ENCODE measurements around the gene PXMP2.

The PXMP2 gene

GRCh38 chr12:132720606-132721345, 33.4 kb downstream of the PXMP2 start:
- H3F3A ChIP-seq (ENCODE audit: insufficient read depth): peaks cover 23% of the 10 kb centered on the region
- H3K36me3 ChIP-seq (ENCODE audit: low read length): peaks cover 16% of the 10 kb centered on the region
- H3K4me3 ChIP-seq (ENCODE audit: insufficient read depth, low read length, poor library complexity, severe bottlenecking): no peak overlapping the region
- peaks cover 3% of the 10 kb centered on the region; the same call in 1 of the 2 replicates for H4K20me1 ChIP-seq (ENCODE audit: low read depth, low read length)
- no peak overlapping the region for H3K27ac ChIP-seq (ENCODE audit: low read depth, low read length)
- H3K9me2 ChIP-seq (replicated peaks; ENCODE audit: insufficient read depth, low read length): no peaks in the 10 kb centered on the region
- TF ChIP-seq EZH2phosphoT487 (conservative IDR thresholded peaks at IDR 0.05; ENCODE audit: low read length) (no peak), CTCF (IDR thresholded peaks at IDR 0.05; ENCODE audit: insufficient read depth, low read length, poor library complexity, severe bottlenecking) (no peak)
- H3K9ac ChIP-seq (ENCODE audit: low read length): no peak overlapping the region
- H2AFZ ChIP-seq (ENCODE audit: low read depth, low read length, severe bottlenecking): no peak overlapping the region
- peaks cover 3% of the 10 kb centered on the region; the same call in 1 of the 2 replicates for H3K79me2 ChIP-seq (ENCODE audit: insufficient read depth, low read length)
- no peaks in the 10 kb centered on the region for H3K9me3 ChIP-seq (ENCODE audit: insufficient read depth, low read length)
- no peaks in the 10 kb centered on the region for H3K27me3 ChIP-seq (ENCODE audit: low read length)
- H3K4me2 ChIP-seq (ENCODE audit: low read depth, low read length, poor library complexity, severe bottlenecking): no peak overlapping the region

GRCh38 chr12:132723015-132723763, 35.8 kb downstream of the PXMP2 start:
- Histone ChIP-seq H3K9ac (ENCODE audit: low read length) (no peak overlapping the region), H3K27me3 (ENCODE audit: low read length) (no peaks in the 10 kb centered on the region), H3K79me2 (ENCODE audit: insufficient read depth, low read length) (peaks cover 3% of the 10 kb centered on the region; the same call in 1 of the 2 replicates), H2AFZ (ENCODE audit: low read depth, low read length, severe bottlenecking) (no peak overlapping the region), H3K4me3 (ENCODE audit: insufficient read depth, low read length, poor library complexity, severe bottlenecking) (no peak overlapping the region), H3F3A (ENCODE audit: insufficient read depth) (peaks cover 31% of the 10 kb centered on the region), H4K20me1 (ENCODE audit: low read depth, low read length) (peaks cover 3% of the 10 kb centered on the region; the same call in 1 of the 2 replicates), H3K36me3 (ENCODE audit: low read length) (peaks cover 20% of the 10 kb centered on the region), H3K9me3 (ENCODE audit: insufficient read depth, low read length) (no peaks in the 10 kb centered on the region), H3K9me2 (replicated peaks; ENCODE audit: insufficient read depth, low read length) (no peaks in the 10 kb centered on the region), H3K4me2 (ENCODE audit: low read depth, low read length, poor library complexity, severe bottlenecking) (no peak overlapping the region), H3K27ac (ENCODE audit: low read depth, low read length) (no peak overlapping the region)
- no peak for TF ChIP-seq CTCF (IDR thresholded peaks at IDR 0.05; ENCODE audit: insufficient read depth, low read length, poor library complexity, severe bottlenecking)
- TF ChIP-seq EZH2phosphoT487 (conservative IDR thresholded peaks at IDR 0.05; ENCODE audit: low read length): no peak

DNA sequence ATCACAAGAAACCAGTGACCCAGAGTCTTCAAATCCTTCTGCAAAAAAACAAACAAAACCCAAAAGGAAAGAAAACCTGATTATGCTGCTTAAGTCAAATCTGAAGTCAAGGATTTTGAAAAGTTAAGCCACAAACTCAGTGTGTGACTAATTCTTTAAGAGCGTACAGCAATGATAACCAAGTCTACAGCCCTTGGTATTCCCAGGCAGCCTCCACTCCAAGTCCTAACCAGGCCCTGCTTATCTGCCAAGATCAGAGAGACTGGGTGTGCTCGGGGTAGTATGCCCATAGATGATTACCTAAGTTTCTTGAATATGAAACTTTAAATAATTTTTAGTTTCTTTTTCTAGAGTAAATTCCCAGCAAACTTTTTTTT, 36.4 kb downstream of the PXMP2 start:
- Histone ChIP-seq H2AFZ (ENCODE audit: low read depth, low read length, severe bottlenecking) (no peak overlapping the region), H3K27me3 (ENCODE audit: low read length) (no peaks in the 10 kb centered on the region), H3K9me2 (replicated peaks; ENCODE audit: insufficient read depth, low read length) (no peaks in the 10 kb centered on the region), H4K20me1 (ENCODE audit: low read depth, low read length) (peaks cover 3% of the 10 kb centered on the region; the same call in 1 of the 2 replicates), H3K79me2 (ENCODE audit: insufficient read depth, low read length) (peaks cover 3% of the 10 kb centered on the region; the same call in 1 of the 2 replicates), H3K4me3 (ENCODE audit: insufficient read depth, low read length, poor library complexity, severe bottlenecking) (no peak overlapping the region), H3K36me3 (ENCODE audit: low read length) (peaks cover 20% of the 10 kb centered on the region), H3K9ac (ENCODE audit: low read length) (no peak overlapping the region), H3K9me3 (ENCODE audit: insufficient read depth, low read length) (no peaks in the 10 kb centered on the region), H3K4me2 (ENCODE audit: low read depth, low read length, poor library complexity, severe bottlenecking) (no peak overlapping the region), H3F3A (ENCODE audit: insufficient read depth) (peaks cover 31% of the 10 kb centered on the region), H3K27ac (ENCODE audit: low read depth, low read length) (no peak overlapping the region)
- TF ChIP-seq CTCF (IDR thresholded peaks at IDR 0.05; ENCODE audit: insufficient read depth, low read length, poor library complexity, severe bottlenecking): no peak
- no peak for TF ChIP-seq EZH2phosphoT487 (conservative IDR thresholded peaks at IDR 0.05; ENCODE audit: low read length)

Data from SU-DHL-6 (cell line).